T-helper 17 cell (primary cell): ENCODE results near the gene WDHD1. TPM values are rescaled to one million over a fixed set of nuclear protein-coding genes. Genes with fewer than 3 reads are reported as not detected.
"Not testable (repeated sequence)": the region's sequence is repeated elsewhere in the genome, so short reads cannot be mapped to it uniquely, and the experiment has no call there.

Source experiments
- ATAC-seq: fragments of 150-1000 bp; cut with Tn5 transposase; 2 replicates; pipeline ENCODE4 v1.10.0; 2021; ENCODE audit warnings: mild to moderate bottlenecking, moderate library complexity
- DNase-seq, 3 donors: peaks; one replicate each; pipeline versions ENCODE4 v3.0.0 to v3.0.0-alpha.2; 2020 to 2021
- H3K9me3 ChIP-seq: one replicate; pipeline ENCODE4 v1.7.0; 2013; ENCODE audit warnings: low read length, mild to moderate bottlenecking; ENCODE audit not compliant: control insufficient read depth, poor library complexity, severe bottlenecking
- H3K27ac Mint-ChIP-seq: one replicate; pipeline ENCODE4 v1.8.0; 2022; ENCODE audit warnings: mild to moderate bottlenecking, moderate library complexity, mixed read lengths
- H3K27me3 Mint-ChIP-seq: one replicate; pipeline ENCODE4 v1.8.0; 2022; ENCODE audit warnings: mixed read lengths
- H3K36me3 Mint-ChIP-seq: one replicate; pipeline ENCODE4 v1.8.0; 2022; ENCODE audit warnings: low read depth, mixed read lengths
- H3K4me1 Mint-ChIP-seq: one replicate; pipeline ENCODE4 v1.8.0; 2022; ENCODE audit warnings: mild to moderate bottlenecking, mixed read lengths
- H3K4me3 Mint-ChIP-seq: one replicate; pipeline ENCODE4 v1.8.0; 2022; ENCODE audit warnings: mild to moderate bottlenecking, moderate library complexity, mixed read lengths
- total RNA-seq, 4 donors: library from RNA in 2 of 4; stranded (reverse) in 2 of 4; gene quantifications; one replicate each; pipeline ENCODE4 v1.2.3 and lab custom pipeline; 2022 to 2026

WDHD1 gene
- total RNA-seq (1 to 10 TPM; 2.7 to 2.8 TPM), total RNA-seq (lab: John Stamatoyannopoulos, UW) (6.9 to 14.8 reads per million in 2 donors)

GRCh38 chr14:55026793-55027561 is at the start of gene WDHD1, which contains the start of gene SOCS4:
TSS of gene WDHD1 (minus strand) at chr14:55027099. CDS start at chr14:55026787, 312 bp downstream.
TSS of gene SOCS4 (plus strand) at chr14:55027236. CDS start at chr14:55043042, 15,806 bp downstream.
- Mint-ChIP-seq H3K4me3 (peak within 1 kb of the TSS; percentile 91), H3K36me3 (peaks cover 2% of the 10 kb centered on the region), H3K27me3 (no peaks in the 10 kb centered on the region), H3K4me1 (peaks cover 32% of the 10 kb centered on the region), H3K27ac (peak within 1 kb of the TSS; percentile 90)
- H3K9me3 ChIP-seq: no peaks in the 10 kb centered on the region
- peak; percentile 93 for ATAC-seq
- DNase-seq: peak; percentile 95 to 98 (median 96)

- no peaks in the 10 kb centered on the region for H3K27me3 Mint-ChIP-seq
- peaks cover 29% of the 10 kb centered on the region for H3K4me1 Mint-ChIP-seq
- DNase-seq: no peak
- peak overlapping the region; percentile 91 for H3K27ac Mint-ChIP-seq
- H3K9me3 ChIP-seq: no peaks in the 10 kb centered on the region
- H3K36me3 Mint-ChIP-seq: peaks cover 2% of the 10 kb centered on the region
- peak overlapping the region; percentile 79 for H3K4me3 Mint-ChIP-seq
- no peak for ATAC-seq
Observed at GRCh38 chr14:55075628-55076175, 48.8 kb upstream of the WDHD1 start.

DNA sequence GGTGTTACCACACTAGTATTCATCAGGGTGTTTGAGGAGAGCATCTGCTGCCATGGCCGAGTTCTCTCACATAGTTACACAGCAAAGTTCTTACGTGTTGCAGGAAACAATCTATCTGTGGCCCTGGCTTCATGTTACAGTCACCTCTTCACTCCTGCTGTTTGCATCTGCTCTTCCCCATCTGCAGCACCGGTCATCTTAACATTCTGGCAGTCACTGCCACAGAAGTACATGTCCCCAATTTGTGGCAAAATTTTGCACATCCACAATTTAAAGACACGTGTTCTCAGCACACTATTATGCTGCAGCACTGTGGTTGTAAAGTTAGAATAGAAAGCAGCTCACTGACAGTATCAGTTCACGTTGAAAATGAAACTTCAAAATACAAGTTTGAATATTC is 47.8 kb upstream of the WDHD1 start:
- Mint-ChIP-seq H3K27ac (peak overlapping the region; percentile 91), H3K4me1 (peaks cover 29% of the 10 kb centered on the region), H3K4me3 (peak overlapping the region; percentile 79), H3K27me3 (no peaks in the 10 kb centered on the region), H3K36me3 (peaks cover 2% of the 10 kb centered on the region)
- no peaks in the 10 kb centered on the region for H3K9me3 ChIP-seq
- no peak for DNase-seq
- ATAC-seq: no peak

DNA sequence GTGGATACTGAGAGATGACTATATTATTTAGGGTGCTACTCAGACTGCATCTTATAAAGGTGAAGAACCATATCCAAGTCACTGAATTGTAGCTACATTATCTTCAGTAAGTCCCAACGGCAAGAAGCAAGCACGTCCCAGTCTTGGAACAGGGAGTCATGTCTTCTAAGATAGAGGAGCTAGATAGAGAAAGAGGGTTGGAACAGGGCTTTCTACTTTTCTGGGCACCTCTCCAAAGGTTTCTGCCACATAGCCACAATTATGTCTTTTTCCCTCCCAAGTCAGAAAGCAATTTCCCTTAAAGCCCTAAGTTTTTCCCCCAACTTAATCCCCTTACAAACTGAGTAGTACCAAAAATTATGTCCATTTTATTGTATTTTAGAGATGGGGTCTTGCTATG is 47.0 kb upstream of the WDHD1 start:
- H3K4me1 Mint-ChIP-seq: peaks cover 29% of the 10 kb centered on the region

GRCh38 chr14:55071870-55072640 is 45.2 kb upstream of the WDHD1 start:
- Mint-ChIP-seq H3K4me1 (peaks cover 32% of the 10 kb centered on the region), H3K36me3 (peaks cover 2% of the 10 kb centered on the region), H3K27me3 (no peaks in the 10 kb centered on the region), H3K27ac (peak overlapping the region; percentile 91), H3K4me3 (peak overlapping the region; percentile 60)
- ATAC-seq (peak; percentile 75), DNase-seq (no peak)
- H3K9me3 ChIP-seq: no peaks in the 10 kb centered on the region

More for the DNA sequence above, 47.0 kb upstream of the WDHD1 start:
- no peaks in the 10 kb centered on the region for H3K9me3 ChIP-seq
- Mint-ChIP-seq H3K27me3 (no peaks in the 10 kb centered on the region), H3K4me3 (no peak overlapping the region), H3K27ac (peak overlapping the region; percentile 91), H3K36me3 (peaks cover 2% of the 10 kb centered on the region)
- DNase-seq (no peak), ATAC-seq (no peak)

GRCh38 chr14:55070981-55071411 is 44.1 kb upstream of the WDHD1 start:
- DNase-seq: no peak

DNA sequence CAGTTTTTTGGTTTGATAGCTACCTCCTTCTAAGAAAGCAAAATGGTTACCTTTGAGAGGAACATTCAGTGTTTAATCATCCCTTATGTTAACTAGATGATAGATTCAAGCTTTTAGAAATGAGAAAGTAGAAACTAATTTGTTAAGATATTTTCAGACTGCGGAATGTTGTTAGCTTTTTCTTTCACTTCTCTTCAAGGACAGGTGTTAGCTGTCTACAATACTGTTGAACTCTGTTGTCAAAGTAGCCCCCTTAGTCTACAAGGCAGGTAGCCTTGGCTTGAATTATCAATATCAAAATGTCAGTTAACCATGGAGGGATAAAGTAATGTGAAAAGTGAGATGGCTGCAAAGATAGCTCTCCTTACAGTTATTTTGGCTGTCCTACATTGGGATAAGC is 39.3 kb upstream of the WDHD1 start:
- Mint-ChIP-seq H3K36me3 (no peaks in the 10 kb centered on the region), H3K4me3 (peak overlapping the region; percentile 31), H3K4me1 (peaks cover 16% of the 10 kb centered on the region), H3K27me3 (no peaks in the 10 kb centered on the region), H3K27ac (peak overlapping the region; percentile 82)
- ATAC-seq (peak; percentile 8), DNase-seq (no peak)
- no peaks in the 10 kb centered on the region for H3K9me3 ChIP-seq

More at GRCh38 chr14:55070981-55071411, 44.1 kb upstream of the WDHD1 start:
- no peak for ATAC-seq
- H3K4me1 Mint-ChIP-seq: peaks cover 31% of the 10 kb centered on the region
- no peaks in the 10 kb centered on the region for H3K27me3 Mint-ChIP-seq
- H3K4me3 Mint-ChIP-seq: no peak overlapping the region
- peaks cover 1% of the 10 kb centered on the region for H3K36me3 Mint-ChIP-seq
- H3K27ac Mint-ChIP-seq: peak overlapping the region; percentile 91
- H3K9me3 ChIP-seq: no peaks in the 10 kb centered on the region

GRCh38 chr14:55065411-55065810 is 38.5 kb upstream of the WDHD1 start:
- Mint-ChIP-seq H3K4me3 (no peak overlapping the region), H3K27me3 (no peaks in the 10 kb centered on the region), H3K4me1 (peaks cover 16% of the 10 kb centered on the region), H3K36me3 (no peaks in the 10 kb centered on the region), H3K27ac (no peak overlapping the region)
- ATAC-seq (no peak), DNase-seq (no peak)
- no peaks in the 10 kb centered on the region for H3K9me3 ChIP-seq

GRCh38 chr14:55064896-55065295 is 38.0 kb upstream of the WDHD1 start:
- peaks cover 16% of the 10 kb centered on the region for H3K4me1 Mint-ChIP-seq
- not testable (repeated sequence) for H3K4me3 Mint-ChIP-seq, DNase-seq, ATAC-seq, H3K9me3 ChIP-seq, H3K36me3 Mint-ChIP-seq, H3K27me3 Mint-ChIP-seq, H3K27ac Mint-ChIP-seq

DNA sequence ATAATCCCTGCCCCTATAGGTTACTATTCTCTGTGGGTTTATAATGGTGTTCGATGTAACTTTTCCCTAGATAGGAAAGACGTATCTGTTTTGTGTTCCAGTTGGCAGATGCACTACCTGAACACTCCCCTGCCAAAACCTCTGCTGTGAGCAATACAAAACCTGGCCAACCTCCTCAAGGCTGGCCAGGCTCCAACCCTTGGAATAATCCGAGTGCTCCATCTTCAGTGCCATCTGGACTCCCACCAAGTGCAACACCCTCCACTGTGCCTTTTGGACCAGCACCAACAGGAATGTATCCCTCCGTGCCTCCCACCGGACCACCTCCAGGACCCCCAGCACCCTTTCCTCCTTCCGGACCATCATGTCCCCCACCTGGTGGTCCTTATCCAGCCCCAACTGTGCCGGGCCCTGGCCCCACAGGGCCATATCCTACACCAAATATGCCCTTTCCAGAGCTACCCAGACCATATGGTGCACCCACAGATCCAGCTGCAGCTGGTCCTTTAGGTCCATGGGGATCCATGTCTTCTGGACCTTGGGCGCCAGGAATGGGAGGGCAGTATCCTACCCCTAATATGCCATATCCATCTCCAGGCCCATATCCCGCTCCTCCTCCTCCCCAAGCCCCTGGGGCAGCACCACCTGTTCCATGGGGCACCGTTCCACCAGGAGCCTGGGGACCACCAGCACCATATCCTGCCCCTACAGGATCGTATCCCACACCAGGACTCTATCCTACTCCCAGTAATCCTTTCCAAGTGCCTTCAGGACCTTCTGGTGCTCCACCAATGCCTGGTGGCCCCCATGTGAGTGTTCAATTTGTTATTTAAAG is 35.8 kb upstream of the WDHD1 start:
- Mint-ChIP-seq H3K36me3 (no peaks in the 10 kb centered on the region), H3K4me1 (peaks cover 21% of the 10 kb centered on the region), H3K27me3 (no peaks in the 10 kb centered on the region), H3K27ac (peak overlapping the region; percentile 87), H3K4me3 (no peak overlapping the region)
- H3K9me3 ChIP-seq: no peaks in the 10 kb centered on the region
- ATAC-seq (peak; percentile 10), DNase-seq (no peak)

- peaks cover under 1% of the 10 kb centered on the region for H3K36me3 Mint-ChIP-seq
- H3K4me3 Mint-ChIP-seq: peak overlapping the region; percentile 56
- no peaks in the 10 kb centered on the region for H3K27me3 Mint-ChIP-seq
- H3K9me3 ChIP-seq: no peaks in the 10 kb centered on the region
- peak overlapping the region; percentile 32 for H3K27ac Mint-ChIP-seq
- no peak for ATAC-seq
- DNase-seq: no peak
- peaks cover 25% of the 10 kb centered on the region for H3K4me1 Mint-ChIP-seq
Observed at GRCh38 chr14:55059333-55059732, 32.4 kb upstream of the WDHD1 start.

DNA sequence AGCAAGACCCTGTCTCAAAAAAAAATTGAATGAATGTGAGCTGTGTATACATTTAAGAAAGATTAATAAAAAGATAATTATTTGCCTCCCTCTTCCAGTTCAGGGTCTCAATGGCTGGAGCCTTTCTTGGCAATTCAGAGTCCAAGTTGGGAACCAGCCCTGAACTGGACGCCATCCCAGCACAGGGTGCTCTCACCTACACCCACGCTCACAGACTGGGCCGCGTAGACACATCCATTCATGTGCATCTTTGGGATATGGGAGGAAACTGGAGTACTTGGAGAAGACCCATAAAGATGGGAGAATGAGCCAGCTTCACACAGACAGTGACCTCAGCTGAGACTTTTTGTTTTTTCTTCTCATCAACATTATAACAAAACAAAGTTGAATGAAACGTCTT is 31.0 kb upstream of the WDHD1 start:
- Mint-ChIP-seq H3K4me3 (no peak overlapping the region), H3K36me3 (peaks cover 4% of the 10 kb centered on the region)

More for the DNA sequence above, 31.0 kb upstream of the WDHD1 start:
- ATAC-seq: no peak
- H3K27me3 Mint-ChIP-seq: no peaks in the 10 kb centered on the region
- peaks cover 33% of the 10 kb centered on the region for H3K4me1 Mint-ChIP-seq
- peak overlapping the region; percentile 11 for H3K27ac Mint-ChIP-seq
- H3K9me3 ChIP-seq: no peaks in the 10 kb centered on the region
- no peak for DNase-seq
